Duodenal mucosa (tissue), 2 donors: ENCODE data around the gene GID8.

Experiments
- H3K27ac ChIP-seq: one replicate; pipeline ENCODE4 v1.7.0; 2013; ENCODE audit warnings: low read depth, low read length
- H3K27me3 ChIP-seq, 2 donors: one replicate each; pipeline ENCODE4 v1.7.0; 2013; ENCODE audit warnings: low read length in 2 of 2, control low read depth in 1 of 2; ENCODE audit not compliant: insufficient read depth in 2 of 2, control insufficient read depth in 1 of 2
- H3K36me3 ChIP-seq, 2 donors: one replicate each; pipeline ENCODE4 v1.7.0; 2013; ENCODE audit warnings: low read length in 2 of 2, control low read depth in 1 of 2; ENCODE audit not compliant: insufficient read depth in 2 of 2, control insufficient read depth in 1 of 2
- H3K4me1 ChIP-seq, 2 donors: one replicate each; pipeline ENCODE4 v1.7.0; 2013; ENCODE audit warnings: low read length in 2 of 2, control low read depth in 1 of 2; ENCODE audit not compliant: insufficient read depth in 2 of 2, control insufficient read depth in 1 of 2
- H3K4me3 ChIP-seq, 2 donors: one replicate each; pipeline ENCODE4 v1.7.0; 2013; ENCODE audit warnings: low read length in 2 of 2, low read depth in 1 of 2
- H3K9ac ChIP-seq, 2 donors: one replicate each; pipeline ENCODE4 v1.7.0; 2013; ENCODE audit warnings: low read length in 2 of 2, low read depth in 1 of 2
- H3K9me3 ChIP-seq, 2 donors: one replicate each; pipeline ENCODE4 v1.7.0; 2013; ENCODE audit warnings: low read length in 2 of 2, control low read depth in 1 of 2; ENCODE audit not compliant: control insufficient read depth in 1 of 2

The GID8 gene

GRCh38 chr20:62950741-62951140 is 12.8 kb downstream of the GID8 start:
- Histone ChIP-seq H3K27me3 (no peaks in the 10 kb centered on the region), H3K9ac (no peak overlapping the region), H3K36me3 (peaks cover 8 to 31% of the 10 kb centered on the region in 2 donors), H3K4me1 (peaks cover 12 to 31% of the 10 kb centered on the region in 2 donors), H3K9me3 (no peaks in the 10 kb centered on the region), H3K27ac (no peak overlapping the region), H3K4me3 (no peak overlapping the region)

DNA sequence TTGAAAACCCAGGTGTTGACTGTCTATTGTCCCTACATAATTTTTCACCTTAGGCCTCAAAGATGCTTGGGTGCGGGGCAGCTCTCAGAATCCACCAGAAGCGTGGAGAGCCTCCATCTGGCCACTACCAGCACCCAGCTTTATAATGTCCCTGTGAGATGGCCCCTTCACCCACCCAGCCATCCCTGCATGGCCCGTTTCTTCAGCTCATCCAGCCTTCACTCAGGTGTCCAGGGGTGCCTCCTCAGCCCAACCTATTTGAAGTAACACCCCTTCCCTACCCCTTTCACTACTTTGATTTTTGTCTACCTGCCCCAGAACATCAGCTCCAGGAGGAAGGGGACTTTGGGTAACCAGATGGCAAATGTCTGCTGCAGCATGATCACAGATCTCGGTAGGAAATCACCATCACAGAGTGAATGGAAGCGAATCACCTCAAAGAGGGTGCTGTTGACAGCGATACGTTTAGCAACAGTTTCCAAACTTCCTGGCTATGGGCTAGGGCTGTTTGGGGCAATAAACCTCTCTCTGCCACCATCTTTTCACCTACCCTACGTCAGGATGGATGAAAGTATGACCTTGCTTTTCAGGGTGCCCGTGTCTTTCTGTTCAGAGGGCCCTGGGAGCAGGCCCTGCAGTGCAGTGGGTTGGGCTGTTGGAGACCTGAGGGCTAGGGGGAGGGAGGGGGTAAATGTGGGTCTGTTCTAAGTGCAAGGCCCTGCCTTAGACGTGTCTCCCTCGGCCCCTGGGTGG is 13.4 kb downstream of the GID8 start:
- Histone ChIP-seq H3K9ac (no peak overlapping the region), H3K27me3 (no peaks in the 10 kb centered on the region), H3K4me3 (no peak overlapping the region), H3K36me3 (peaks cover 7 to 25% of the 10 kb centered on the region in 2 donors), H3K4me1 (peaks cover 12 to 31% of the 10 kb centered on the region in 2 donors), H3K9me3 (no peaks in the 10 kb centered on the region), H3K27ac (no peak overlapping the region)

GRCh38 chr20:62951896-62952372 is 14.0 kb downstream of the GID8 start:
- peaks cover 12 to 31% of the 10 kb centered on the region in 2 donors for H3K4me1 ChIP-seq
- peak overlapping the region; percentile 21 to 65 for H3K4me3 ChIP-seq
- no peak overlapping the region for H3K27ac ChIP-seq
- H3K9ac ChIP-seq = no peak overlapping the region
- no peaks in the 10 kb centered on the region for H3K9me3 ChIP-seq
- no peaks in the 10 kb centered on the region for H3K27me3 ChIP-seq
- peaks cover 7 to 19% of the 10 kb centered on the region in 2 donors for H3K36me3 ChIP-seq

- Histone ChIP-seq H3K4me3 (peak within 1 kb of the TSS; percentile 50 to 65), H3K36me3 (peaks cover 7 to 19% of the 10 kb centered on the region in 2 donors), H3K9ac (peak within 1 kb of the TSS; percentile 46 to 69), H3K9me3 (no peaks in the 10 kb centered on the region), H3K4me1 (peaks cover 12 to 31% of the 10 kb centered on the region in 2 donors), H3K27me3 (no peaks in the 10 kb centered on the region), H3K27ac (peak within 1 kb of the TSS; percentile 52)
Observed at GRCh38 chr20:62952373-62952967, 14.5 kb downstream of the GID8 start, which contains the start of gene SLC17A9. TSS of gene SLC17A9 (plus strand) at chr20:62952709. CDS start at chr20:62952831, 122 bp downstream.

- Histone ChIP-seq H3K27me3 (no peaks in the 10 kb centered on the region), H3K4me3 (peak overlapping the region; percentile 50 to 65), H3K27ac (peak overlapping the region; percentile 52), H3K9me3 (no peaks in the 10 kb centered on the region), H3K9ac (peak overlapping the region; percentile 46 to 69), H3K4me1 (peaks cover 12 to 31% of the 10 kb centered on the region in 2 donors), H3K36me3 (peaks cover 7 to 18% of the 10 kb centered on the region in 2 donors)
Observed at GRCh38 chr20:62952968-62953838, 15.3 kb downstream of the GID8 start.

DNA sequence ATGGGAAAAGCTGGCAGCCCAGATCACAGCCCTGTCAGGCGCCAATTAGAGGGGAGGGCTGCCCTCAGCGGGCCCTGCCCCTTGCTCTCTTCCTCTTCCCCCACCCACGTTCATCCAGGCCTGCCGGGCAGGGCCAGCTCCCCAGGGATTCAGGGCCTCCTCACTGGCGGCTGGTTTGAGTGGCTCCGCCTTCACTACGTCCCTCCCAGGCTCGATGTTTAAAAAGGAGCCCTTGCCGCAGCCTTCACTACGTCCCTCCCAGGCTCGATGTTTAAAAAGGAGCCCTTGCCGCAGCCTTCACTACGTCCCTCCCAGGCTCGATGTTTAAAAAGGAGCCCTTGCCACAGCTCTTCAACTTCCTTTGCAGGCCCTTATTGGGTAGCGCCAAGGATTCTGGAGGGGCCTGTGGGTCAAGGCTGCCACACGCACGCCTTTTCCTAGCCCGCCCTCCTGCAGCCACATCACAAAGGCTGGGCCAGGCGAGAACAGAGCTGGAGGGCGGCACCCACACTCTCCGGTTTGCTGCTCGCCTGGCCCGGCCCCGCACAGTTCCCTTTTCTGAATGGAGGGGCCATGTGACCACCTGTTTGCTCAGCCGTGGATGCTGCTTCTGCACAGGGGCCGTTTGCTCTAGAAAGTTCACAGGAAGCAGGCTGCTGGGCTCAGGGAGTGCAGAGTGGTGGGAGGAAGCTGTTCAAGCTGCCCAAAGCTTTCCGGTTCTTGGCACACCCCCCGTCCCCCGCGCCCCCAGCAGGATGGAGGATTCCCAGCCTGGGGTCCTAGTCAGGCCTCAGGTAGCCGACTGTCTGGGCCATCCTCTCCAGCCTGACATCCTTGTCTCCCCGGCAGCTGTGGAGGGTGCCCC is 16.1 kb downstream of the GID8 start:
- Histone ChIP-seq H3K4me1 (peaks cover 12 to 31% of the 10 kb centered on the region in 2 donors), H3K9ac (peak overlapping the region; percentile 46 to 69), H3K27ac (peak overlapping the region; percentile 52), H3K36me3 (peaks cover 4 to 12% of the 10 kb centered on the region in 2 donors), H3K9me3 (no peaks in the 10 kb centered on the region), H3K4me3 (peak overlapping the region; percentile 50 to 65), H3K27me3 (no peaks in the 10 kb centered on the region)

DNA sequence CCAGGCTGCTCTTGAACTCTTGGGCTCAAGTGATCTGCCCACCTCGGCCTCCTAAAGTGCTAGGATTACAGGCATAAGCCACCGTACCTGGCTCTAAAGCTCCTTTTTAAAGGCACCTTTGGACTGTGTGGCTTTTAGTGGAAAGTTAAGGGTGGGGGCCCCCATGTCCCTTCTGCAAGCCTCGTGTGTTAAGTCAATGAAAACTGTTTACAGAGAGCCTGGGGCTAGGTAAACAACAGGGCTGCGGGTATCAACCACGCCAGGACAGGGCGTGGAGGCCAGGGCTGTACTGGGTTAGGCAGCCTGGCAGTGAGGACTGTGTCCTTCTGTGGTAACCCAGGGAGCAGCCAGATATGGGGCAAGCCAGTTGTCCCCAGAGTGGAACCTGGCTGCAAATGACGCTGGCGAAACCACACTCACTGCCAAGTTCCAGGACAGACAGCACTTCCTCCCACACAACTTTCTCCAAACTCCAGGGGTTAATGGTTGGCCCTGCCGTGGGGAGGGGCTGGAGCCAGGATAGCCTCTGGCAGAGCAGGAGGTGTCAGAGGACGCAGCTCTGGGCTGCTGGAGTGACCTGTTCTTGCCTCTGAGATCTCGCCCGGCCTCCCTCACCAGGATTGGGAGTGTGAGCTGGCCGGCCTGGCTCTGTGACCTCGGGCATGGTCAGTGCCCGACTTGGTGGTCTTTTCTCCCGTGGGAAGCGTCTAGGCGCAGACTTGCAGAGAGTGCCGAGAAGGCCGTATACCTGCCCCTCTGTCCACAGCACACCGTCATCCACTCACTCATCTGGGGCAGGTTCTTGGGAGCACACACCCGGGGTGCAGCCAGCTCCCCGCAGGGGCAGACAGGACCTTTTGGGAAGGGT is 17.8 kb downstream of the GID8 start:
- H3K9ac ChIP-seq = peak overlapping the region in 1 of 2 donors; percentile 32

GRCh38 chr20:62956387-62957135 is 18.6 kb downstream of the GID8 start:
- Histone ChIP-seq H3K27me3 (no peaks in the 10 kb centered on the region), H3K4me1 (peaks cover 10 to 31% of the 10 kb centered on the region in 2 donors), H3K4me3 (no peak overlapping the region), H3K9ac (no peak overlapping the region), H3K9me3 (no peaks in the 10 kb centered on the region), H3K36me3 (peaks cover 0 to 10% of the 10 kb centered on the region in 2 donors), H3K27ac (no peak overlapping the region)

More for the DNA sequence above, 17.8 kb downstream of the GID8 start:
- Histone ChIP-seq H3K36me3 (peaks cover 0 to 10% of the 10 kb centered on the region in 2 donors), H3K4me1 (peaks cover 12 to 31% of the 10 kb centered on the region in 2 donors), H3K27ac (no peak overlapping the region), H3K27me3 (no peaks in the 10 kb centered on the region), H3K9me3 (no peaks in the 10 kb centered on the region), H3K4me3 (no peak overlapping the region)
